Endothelial cell (in vitro differentiated cells): ENCODE results near the gene FKBP9. TPM values are rescaled to one million over a fixed set of nuclear protein-coding genes. Genes with fewer than 3 reads are reported as not detected.

Source experiments
- total RNA-seq: library from RNA; stranded (reverse); fragmentation: NEBNext Ultra II Directional; extraction: Animal tissue kit (Norgen Biotek cat#: 25700); gene quantifications from one replicate; pipeline ENCODE4 v1.2.1, GENCODE V29; 2021; ENCODE audit not compliant: unreplicated experiment

FKBP9 gene
- total RNA-seq, 1 donor from 2014 or later: 218 TPM

Other genes starting within 250 kb of the FKBP9 start
- gene KBTBD2, start 65.7 kb upstream of the FKBP9 start, total RNA-seq: 53.6 TPM
- 31.9 TPM for gene NT5C3A, start 105.3 kb downstream of the FKBP9 start, total RNA-seq
- 25.4 TPM for gene RP9, start 152.0 kb downstream of the FKBP9 start, total RNA-seq
- gene BBS9, start 172.1 kb downstream of the FKBP9 start, total RNA-seq: 33.0 TPM